Measurements from ENCODE around the gene CDNF. TPM values are rescaled to one million over a fixed set of nuclear protein-coding genes. Genes with fewer than 3 reads are reported as not detected.
A peak's percentile ranks its signal among the peaks of the same experiment; 100 is the strongest.

CDNF gene
- total and polyA plus RNA-seq, 2 experiments from 2014 or later = 2.4 to 7.6 TPM

- Histone ChIP-seq H2AFZ (no peak overlapping the region), H3K4me1 (ENCODE audit: insufficient read depth) (peaks cover 9% of the 10 kb centered on the region), H3K4me2 (peak overlapping the region; percentile 78), H3K36me3 (replicated peaks; ENCODE audit: insufficient read depth, low read depth) (no peaks in the 10 kb centered on the region), H3K9me3 (ENCODE audit: low read depth) (no peaks in the 10 kb centered on the region), H3K9me2 (replicated peaks; ENCODE audit: insufficient read depth) (no peaks in the 10 kb centered on the region), H3K4me3 (no peak overlapping the region), H4K20me1 (ENCODE audit: insufficient read depth, poor library complexity, severe bottlenecking) (no peaks in the 10 kb centered on the region), H3K27me3 (no peaks in the 10 kb centered on the region), H3K27ac (peak overlapping the region; percentile 93), H3K79me2 (peaks cover 31% of the 10 kb centered on the region)
- TF ChIP-seq EZH2phosphoT487 (IDR thresholded peaks at IDR 0.05; ENCODE audit: low read depth, severe bottlenecking, unreplicated experiment) (no peak), CTCF (IDR thresholded peaks at IDR 0.05; ENCODE audit: poor library complexity) (no peak), EZH2 (IDR thresholded peaks at IDR 0.05; ENCODE audit: borderline replicate concordance) (no peak)
- DNase-seq (ENCODE audit: low spot score) = no peak
- 97% methylated on average over 2 of the region's 2 CpGs for WGBS (ENCODE audit: low lambda C conversion rate, missing lambda C conversion rate)
These were observed 1.6 kb downstream of the CDNF start for GRCh38 chr10:14836208-14836607.

- no peaks in the 10 kb centered on the region for H3K9me3 ChIP-seq (ENCODE audit: low read depth)
- no peaks in the 10 kb centered on the region for H4K20me1 ChIP-seq (ENCODE audit: insufficient read depth, poor library complexity, severe bottlenecking)
- H3K27ac ChIP-seq = no peak overlapping the region
- no peak for DNase-seq (ENCODE audit: low spot score)
- TF ChIP-seq EZH2 (IDR thresholded peaks at IDR 0.05; ENCODE audit: borderline replicate concordance) (no peak), EZH2phosphoT487 (IDR thresholded peaks at IDR 0.05; ENCODE audit: low read depth, severe bottlenecking, unreplicated experiment) (no peak), CTCF (IDR thresholded peaks at IDR 0.05; ENCODE audit: poor library complexity) (no peak)
- H2AFZ ChIP-seq = no peak overlapping the region
- no peak overlapping the region for H3K4me3 ChIP-seq
- no peak overlapping the region for H3K4me2 ChIP-seq
- 94% methylated on average over 3 of the region's 3 CpGs for WGBS (ENCODE audit: low lambda C conversion rate, missing lambda C conversion rate)
- no peaks in the 10 kb centered on the region for H3K9me2 ChIP-seq (replicated peaks; ENCODE audit: insufficient read depth)
- H3K27me3 ChIP-seq = no peaks in the 10 kb centered on the region
- peaks cover 4% of the 10 kb centered on the region for H3K79me2 ChIP-seq
- H3K36me3 ChIP-seq (replicated peaks; ENCODE audit: insufficient read depth, low read depth) = no peaks in the 10 kb centered on the region
- H3K4me1 ChIP-seq (ENCODE audit: insufficient read depth) = peaks cover 9% of the 10 kb centered on the region
These were observed 4.7 kb downstream of the CDNF start for GRCh38 chr10:14833106-14833505.

GRCh38 chr10:14826076-14826829 lies 11.6 kb downstream of the CDNF start:
- Histone ChIP-seq H4K20me1 (ENCODE audit: insufficient read depth, poor library complexity, severe bottlenecking) (no peaks in the 10 kb centered on the region), H2AFZ (no peak overlapping the region), H3K4me2 (no peak overlapping the region), H3K9me2 (replicated peaks; ENCODE audit: insufficient read depth) (no peaks in the 10 kb centered on the region), H3K27me3 (no peaks in the 10 kb centered on the region), H3K9me3 (ENCODE audit: low read depth) (no peaks in the 10 kb centered on the region), H3K27ac (no peak overlapping the region), H3K36me3 (replicated peaks; ENCODE audit: insufficient read depth, low read depth) (no peaks in the 10 kb centered on the region), H3K4me3 (no peak overlapping the region), H3K4me1 (ENCODE audit: insufficient read depth) (no peaks in the 10 kb centered on the region), H3K79me2 (no peaks in the 10 kb centered on the region)
- WGBS (ENCODE audit: low lambda C conversion rate, missing lambda C conversion rate) = 94% methylated on average over 1 of the region's 1 CpG
- no peak for TF ChIP-seq EZH2 (IDR thresholded peaks at IDR 0.05; ENCODE audit: borderline replicate concordance)
- TF ChIP-seq CTCF (IDR thresholded peaks at IDR 0.05; ENCODE audit: poor library complexity) = no peak
- TF ChIP-seq EZH2phosphoT487 (IDR thresholded peaks at IDR 0.05; ENCODE audit: low read depth, severe bottlenecking, unreplicated experiment) = no peak
- no peak for DNase-seq (ENCODE audit: low spot score)

Data from hepatocyte (in vitro differentiated cells).